Epithelial cell of proximal tubule (primary cell): ENCODE measurements around the gene TMEM150B. TPM values are rescaled to one million over a fixed set of nuclear protein-coding genes. Genes with fewer than 3 reads are reported as not detected.

Experiments
- DNase-seq: peaks from one replicate; pipeline ENCODE4 v3.0.0-alpha.2; 2011; ENCODE audit warnings: low read depth
- H3K4me3 ChIP-seq: 2 replicates; pipeline ENCODE4 v1.5.1; 2011; ENCODE audit warnings: low read depth, mild to moderate bottlenecking, low read length
- total RNA-seq: library from RNA; depleted of rRNA; stranded (reverse); fragments of >200 nt; gene quantifications from 2 replicates; pipeline ENCODE4 v1.2.3, GENCODE V29; 2015
- TF ChIP-seq, protein P1 (sequence below): conservative IDR thresholded peaks from 2 replicates; pipeline ENCODE4 v1.5.1; 2012; ENCODE audit warnings: low read depth, mild to moderate bottlenecking, low read length

TMEM150B gene
- total RNA-seq, 1 donor from 2014 or later: not detected

DNA sequence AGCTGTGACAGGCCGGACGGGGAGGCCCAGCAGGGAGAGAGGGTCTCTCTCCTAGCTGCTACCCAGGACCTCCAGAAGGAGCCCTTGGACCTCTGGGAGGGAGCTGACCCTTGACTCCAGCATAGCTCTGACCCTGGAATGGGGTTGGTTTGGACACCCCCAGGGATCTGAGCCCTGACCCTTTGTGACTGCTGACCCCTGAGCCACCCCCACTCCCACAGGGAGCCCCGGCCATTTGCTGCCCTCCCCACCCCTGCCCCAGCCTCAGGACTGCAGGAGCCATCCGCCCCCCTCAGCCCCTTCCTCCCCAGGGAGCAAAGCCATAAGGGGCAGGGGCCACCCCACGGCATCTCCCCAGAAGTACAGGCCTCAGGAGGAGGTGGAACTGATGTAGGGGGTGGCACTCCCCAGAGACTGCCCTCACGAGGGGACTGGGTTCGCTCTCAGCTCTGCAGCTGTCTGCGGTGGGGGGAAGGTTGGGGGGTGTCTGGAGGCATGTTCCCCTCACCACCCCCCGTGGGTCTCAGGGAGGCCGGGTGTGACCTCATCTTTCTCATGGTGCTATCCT is 22.4 kb upstream of the TMEM150B start:
- no peak overlapping the region for H3K4me3 ChIP-seq
- no peak for DNase-seq
- TF ChIP-seq, protein P1, sequence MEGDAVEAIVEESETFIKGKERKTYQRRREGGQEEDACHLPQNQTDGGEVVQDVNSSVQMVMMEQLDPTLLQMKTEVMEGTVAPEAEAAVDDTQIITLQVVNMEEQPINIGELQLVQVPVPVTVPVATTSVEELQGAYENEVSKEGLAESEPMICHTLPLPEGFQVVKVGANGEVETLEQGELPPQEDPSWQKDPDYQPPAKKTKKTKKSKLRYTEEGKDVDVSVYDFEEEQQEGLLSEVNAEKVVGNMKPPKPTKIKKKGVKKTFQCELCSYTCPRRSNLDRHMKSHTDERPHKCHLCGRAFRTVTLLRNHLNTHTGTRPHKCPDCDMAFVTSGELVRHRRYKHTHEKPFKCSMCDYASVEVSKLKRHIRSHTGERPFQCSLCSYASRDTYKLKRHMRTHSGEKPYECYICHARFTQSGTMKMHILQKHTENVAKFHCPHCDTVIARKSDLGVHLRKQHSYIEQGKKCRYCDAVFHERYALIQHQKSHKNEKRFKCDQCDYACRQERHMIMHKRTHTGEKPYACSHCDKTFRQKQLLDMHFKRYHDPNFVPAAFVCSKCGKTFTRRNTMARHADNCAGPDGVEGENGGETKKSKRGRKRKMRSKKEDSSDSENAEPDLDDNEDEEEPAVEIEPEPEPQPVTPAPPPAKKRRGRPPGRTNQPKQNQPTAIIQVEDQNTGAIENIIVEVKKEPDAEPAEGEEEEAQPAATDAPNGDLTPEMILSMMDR: no peak

DNA sequence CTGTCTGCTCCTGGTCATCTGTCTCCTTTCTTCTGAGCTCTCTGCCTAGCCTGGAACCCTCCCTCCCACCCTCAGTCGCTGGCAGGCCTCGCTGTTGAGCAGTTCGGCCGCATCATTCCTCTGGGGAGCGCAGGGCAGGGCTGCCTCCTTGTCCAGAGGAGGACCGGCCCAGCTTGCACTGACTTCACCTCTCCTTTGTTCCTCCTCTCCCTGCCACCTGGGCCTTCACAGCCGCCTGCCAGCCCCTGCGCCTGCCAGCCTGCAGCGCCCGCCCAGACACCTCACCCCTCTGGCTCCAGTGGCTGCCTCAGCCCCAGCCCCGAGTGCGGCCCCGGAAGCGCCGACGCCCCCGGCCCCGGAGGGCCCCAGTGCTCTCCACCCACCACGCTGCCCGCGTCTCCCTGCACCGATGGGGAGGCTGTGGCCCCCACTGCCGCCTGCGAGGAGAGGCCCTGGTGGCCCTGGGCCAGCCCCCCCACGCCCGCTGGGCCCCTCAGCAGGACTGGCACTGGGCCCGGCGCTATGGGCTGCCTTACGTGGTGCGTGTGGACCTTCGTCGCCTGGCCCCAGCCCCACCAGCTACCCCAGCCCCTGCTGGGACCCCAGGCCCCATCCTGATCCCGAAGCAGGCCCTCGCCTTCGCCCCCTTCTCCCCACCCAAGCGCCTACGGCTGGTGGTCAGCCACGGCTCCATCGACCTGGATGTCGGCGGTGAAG is 21.7 kb upstream of the TMEM150B start:
- TF ChIP-seq, protein P1: no peak
- H3K4me3 ChIP-seq: no peak overlapping the region
- DNase-seq: no peak

DNA sequence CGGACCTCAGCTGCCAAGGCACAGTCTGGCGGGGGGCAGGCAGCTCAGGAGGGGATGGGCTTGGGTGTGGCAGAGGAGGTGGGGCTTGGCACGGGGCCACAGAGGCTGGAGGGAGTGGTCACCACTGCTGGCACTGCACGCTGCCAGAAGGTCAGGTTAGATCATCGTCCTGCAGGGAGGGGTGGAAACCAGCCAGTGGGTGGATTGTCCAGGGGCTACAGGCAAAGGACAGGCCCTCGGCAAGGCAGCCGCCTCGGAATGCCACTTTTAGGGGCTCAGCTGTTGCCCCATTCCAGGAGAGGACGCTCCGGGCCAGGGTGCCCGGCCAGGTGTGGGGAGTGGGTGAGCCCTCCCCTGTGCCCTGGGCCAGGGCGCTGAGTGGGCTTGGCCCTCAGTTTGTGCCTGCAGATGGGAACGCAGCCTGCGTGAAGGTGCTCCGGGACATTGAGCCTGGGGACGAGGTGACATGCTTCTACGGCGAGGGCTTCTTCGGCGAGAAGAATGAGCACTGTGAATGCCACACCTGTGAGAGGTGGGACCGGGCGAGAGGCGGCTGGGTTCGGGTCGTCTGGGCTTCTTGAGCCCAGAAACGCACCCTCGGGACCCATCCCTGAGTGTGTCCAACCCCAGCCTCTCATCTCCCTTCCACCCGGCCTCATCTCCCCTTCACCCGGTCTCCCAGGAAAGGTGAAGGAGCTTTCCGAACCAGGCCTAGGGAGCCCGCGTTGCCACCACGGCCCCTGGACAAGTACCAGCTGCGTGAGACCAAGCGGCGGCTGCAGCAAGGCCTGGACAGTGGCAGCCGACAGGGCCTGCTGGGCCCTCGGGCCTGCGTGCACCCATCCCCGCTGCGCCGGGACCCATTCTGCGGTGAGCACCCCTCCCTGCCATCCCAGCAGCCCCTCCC is 20.9 kb upstream of the TMEM150B start:
- no peak overlapping the region for H3K4me3 ChIP-seq
- no peak for DNase-seq
- TF ChIP-seq, protein P1: no peak

DNA sequence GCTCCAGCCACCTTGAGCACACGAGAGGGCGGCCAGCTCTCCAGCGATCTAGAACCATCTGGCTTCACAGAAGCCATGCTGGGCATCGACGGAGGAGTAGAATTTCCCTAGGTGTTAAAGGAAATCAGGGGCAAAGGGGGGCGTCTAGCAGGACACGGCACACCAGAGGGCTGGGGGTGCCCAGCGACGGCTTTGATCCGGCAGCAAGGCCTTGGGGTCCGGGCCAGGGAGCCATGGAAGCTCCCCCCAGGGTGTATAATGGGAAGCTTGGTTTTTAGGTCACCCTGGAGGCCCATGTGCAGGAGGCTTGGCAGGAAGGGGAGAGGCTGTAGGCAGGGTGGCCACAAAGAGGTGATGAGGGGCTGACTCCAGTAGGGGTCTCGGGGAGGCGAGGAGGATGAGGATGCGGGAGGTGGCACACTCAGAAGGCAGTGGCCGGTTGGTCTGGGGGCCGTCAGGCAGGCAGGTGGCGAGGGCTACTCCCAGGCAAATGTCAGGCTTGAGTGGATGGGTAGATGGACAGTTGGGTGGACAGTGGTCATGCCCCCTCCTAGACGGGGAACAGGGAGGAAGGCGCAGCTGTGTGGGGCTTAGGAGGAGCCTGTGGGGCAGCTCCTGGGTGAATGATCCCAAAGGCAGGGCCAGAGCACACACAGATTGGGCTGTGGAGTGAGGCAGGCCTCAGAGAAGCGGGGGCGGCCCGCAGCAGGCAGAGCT is 20.1 kb upstream of the TMEM150B start:
- DNase-seq: no peak
- TF ChIP-seq, protein P1: no peak
- no peak overlapping the region for H3K4me3 ChIP-seq

DNA sequence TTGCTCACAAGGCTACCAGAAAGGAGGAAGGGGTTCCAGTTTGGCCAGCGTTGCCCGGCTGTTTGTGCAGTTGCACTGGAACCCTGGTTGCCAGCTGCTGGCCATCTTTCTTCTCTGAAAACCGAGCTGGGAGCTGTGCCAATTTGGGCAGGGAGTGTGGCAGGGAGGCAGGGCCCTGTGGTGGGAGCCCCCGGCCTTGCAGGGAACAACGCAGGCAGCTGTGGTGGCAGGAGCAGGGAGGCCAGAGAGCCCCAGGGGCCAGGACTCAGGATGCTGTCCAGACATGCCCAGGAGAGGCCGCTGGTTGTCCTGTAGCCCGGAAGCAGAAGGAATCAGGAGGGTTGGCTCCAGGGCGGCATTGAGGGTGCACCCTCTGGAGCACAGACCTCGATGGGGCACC is 19.3 kb upstream of the TMEM150B start:
- H3K4me3 ChIP-seq: no peak overlapping the region
- TF ChIP-seq, protein P1: no peak
- DNase-seq: no peak

DNA sequence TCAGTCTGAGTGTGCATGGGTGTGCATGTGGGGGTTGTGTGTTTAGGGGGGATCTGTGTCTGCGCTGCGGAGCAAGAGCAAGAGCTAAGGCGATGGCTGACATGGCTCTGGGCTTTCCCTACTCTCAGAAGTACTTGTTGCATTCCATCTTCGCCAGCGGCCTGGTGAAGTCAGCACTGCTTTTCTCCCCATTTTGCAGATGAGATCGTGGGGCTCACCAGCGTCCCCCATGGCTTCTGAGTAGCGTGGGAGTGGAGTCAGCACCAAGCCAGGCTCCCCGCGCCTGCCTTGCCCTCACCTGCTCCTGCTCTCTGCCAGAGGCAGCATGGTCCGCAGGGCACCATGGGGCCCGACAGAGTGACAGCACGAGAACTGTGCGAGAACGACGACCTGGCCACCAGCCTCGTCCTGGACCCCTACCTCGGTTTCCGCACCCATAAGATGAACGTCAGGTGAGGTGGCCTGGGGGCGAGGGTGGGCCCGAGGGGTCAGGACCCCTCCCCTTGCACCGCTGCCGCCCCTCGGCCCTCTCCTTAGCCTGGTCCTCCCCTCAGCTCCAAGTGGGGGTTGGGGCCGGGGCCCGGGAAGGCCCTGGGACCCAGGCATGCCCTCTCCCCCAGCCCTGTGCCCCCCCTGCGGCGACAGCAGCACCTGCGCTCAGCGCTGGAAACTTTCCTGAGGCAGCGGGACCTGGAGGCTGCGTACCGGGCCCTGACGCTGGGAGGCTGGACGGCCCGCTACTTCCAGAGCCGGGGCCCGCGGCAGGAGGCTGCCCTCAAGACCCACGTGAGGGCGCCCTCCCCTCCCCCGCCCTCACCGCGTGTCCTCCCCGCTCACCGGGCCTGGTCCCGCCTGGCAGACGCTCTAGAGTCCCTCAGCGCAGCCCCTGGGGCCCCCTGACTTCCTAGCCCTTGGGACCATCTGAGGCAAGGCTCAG is 16.7 kb upstream of the TMEM150B start:
- DNase-seq: no peak
- H3K4me3 ChIP-seq: no peak overlapping the region
- TF ChIP-seq, protein P1: no peak
